ENCODE measurements around the gene SPTLC3. TPM values are rescaled to one million over a fixed set of nuclear protein-coding genes. Genes with fewer than 3 reads are reported as not detected.
A peak's percentile ranks its signal among the peaks of the same experiment; 100 is the strongest.

Gene SPTLC3
- total and polyA plus RNA-seq, 2 of the 13 experiments (the other 11 are each of a cell fraction or from before 2014, with no cell fraction given): 20.5 to 95.6 TPM

DNA sequence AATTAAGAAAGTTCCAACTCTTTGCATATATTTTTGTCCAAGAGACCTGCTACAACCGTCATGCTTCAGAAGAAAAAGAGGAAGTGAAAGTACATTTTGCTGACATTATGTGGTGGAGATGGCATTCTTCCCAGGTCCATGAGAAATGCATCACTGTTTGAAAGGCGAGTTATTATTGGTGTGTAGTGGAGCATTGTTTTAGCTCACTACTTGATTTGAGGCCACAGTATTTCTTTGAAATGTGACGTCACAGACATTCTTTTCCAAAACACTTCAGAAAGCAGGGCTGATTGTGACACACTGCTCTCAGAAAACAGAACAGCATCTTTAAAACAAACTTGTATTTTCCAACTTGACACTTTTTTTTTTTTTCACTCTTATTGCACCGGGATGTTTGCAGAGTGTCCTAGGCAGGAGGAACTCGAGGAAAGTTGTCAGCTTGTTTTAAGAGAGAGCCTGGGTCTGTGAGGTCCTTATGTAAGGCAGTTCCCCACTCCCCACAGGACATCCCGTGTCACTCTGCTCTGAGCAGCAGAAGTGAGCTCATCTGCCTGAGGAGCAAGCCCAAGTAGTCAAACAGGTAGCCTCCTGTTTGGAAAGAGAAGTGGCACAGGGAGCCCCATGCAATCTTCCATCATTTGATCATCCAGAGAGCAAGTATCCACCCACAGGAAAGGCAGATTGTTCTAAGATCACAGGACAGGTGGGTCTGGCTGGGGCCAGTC lies 1.1 kb downstream of the SPTLC3 start (continued):
- TF ChIP-seq, protein P1, sequence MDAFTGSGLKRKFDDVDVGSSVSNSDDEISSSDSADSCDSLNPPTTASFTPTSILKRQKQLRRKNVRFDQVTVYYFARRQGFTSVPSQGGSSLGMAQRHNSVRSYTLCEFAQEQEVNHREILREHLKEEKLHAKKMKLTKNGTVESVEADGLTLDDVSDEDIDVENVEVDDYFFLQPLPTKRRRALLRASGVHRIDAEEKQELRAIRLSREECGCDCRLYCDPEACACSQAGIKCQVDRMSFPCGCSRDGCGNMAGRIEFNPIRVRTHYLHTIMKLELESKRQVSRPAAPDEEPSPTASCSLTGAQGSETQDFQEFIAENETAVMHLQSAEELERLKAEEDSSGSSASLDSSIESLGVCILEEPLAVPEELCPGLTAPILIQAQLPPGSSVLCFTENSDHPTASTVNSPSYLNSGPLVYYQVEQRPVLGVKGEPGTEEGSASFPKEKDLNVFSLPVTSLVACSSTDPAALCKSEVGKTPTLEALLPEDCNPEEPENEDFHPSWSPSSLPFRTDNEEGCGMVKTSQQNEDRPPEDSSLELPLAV (CRISPR knock-in tag; conservative IDR thresholded peaks at IDR 0.05; ENCODE audit: low read depth): no peak
- TF ChIP-seq, protein P2, sequence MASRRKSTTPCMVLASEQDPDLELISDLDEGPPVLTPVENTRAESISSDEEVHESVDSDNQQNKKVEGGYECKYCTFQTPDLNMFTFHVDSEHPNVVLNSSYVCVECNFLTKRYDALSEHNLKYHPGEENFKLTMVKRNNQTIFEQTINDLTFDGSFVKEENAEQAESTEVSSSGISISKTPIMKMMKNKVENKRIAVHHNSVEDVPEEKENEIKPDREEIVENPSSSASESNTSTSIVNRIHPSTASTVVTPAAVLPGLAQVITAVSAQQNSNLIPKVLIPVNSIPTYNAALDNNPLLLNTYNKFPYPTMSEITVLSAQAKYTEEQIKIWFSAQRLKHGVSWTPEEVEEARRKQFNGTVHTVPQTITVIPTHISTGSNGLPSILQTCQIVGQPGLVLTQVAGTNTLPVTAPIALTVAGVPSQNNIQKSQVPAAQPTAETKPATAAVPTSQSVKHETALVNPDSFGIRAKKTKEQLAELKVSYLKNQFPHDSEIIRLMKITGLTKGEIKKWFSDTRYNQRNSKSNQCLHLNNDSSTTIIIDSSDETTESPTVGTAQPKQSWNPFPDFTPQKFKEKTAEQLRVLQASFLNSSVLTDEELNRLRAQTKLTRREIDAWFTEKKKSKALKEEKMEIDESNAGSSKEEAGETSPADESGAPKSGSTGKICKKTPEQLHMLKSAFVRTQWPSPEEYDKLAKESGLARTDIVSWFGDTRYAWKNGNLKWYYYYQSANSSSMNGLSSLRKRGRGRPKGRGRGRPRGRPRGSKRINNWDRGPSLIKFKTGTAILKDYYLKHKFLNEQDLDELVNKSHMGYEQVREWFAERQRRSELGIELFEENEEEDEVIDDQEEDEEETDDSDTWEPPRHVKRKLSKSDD (CRISPR knock-in tag; IDR thresholded peaks at IDR 0.05; ENCODE audit: low read depth): 0 out of 2 replicates have a peak, but pooled peaks have one; percentile 60
- TF ChIP-seq PAWR (CRISPR knock-in tag; IDR thresholded peaks at IDR 0.05; ENCODE audit: borderline replicate concordance): peak; percentile 45; the same call in 1 of the 2 replicates
- TF ChIP-seq ZNF10 (CRISPR knock-in tag; IDR thresholded peaks at IDR 0.05; ENCODE audit: borderline replicate concordance, low read depth): no peak
- TF ChIP-seq, protein P3, sequence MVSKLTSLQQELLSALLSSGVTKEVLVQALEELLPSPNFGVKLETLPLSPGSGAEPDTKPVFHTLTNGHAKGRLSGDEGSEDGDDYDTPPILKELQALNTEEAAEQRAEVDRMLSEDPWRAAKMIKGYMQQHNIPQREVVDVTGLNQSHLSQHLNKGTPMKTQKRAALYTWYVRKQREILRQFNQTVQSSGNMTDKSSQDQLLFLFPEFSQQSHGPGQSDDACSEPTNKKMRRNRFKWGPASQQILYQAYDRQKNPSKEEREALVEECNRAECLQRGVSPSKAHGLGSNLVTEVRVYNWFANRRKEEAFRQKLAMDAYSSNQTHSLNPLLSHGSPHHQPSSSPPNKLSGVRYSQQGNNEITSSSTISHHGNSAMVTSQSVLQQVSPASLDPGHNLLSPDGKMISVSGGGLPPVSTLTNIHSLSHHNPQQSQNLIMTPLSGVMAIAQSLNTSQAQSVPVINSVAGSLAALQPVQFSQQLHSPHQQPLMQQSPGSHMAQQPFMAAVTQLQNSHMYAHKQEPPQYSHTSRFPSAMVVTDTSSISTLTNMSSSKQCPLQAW (CRISPR knock-in tag; IDR thresholded peaks at IDR 0.05): peak; percentile 48; the same call in 1 of the 2 replicates
- TF ChIP-seq ZNF775 (CRISPR knock-in tag; IDR thresholded peaks at IDR 0.05; ENCODE audit: borderline replicate concordance): no peak
- TF ChIP-seq, protein P4, sequence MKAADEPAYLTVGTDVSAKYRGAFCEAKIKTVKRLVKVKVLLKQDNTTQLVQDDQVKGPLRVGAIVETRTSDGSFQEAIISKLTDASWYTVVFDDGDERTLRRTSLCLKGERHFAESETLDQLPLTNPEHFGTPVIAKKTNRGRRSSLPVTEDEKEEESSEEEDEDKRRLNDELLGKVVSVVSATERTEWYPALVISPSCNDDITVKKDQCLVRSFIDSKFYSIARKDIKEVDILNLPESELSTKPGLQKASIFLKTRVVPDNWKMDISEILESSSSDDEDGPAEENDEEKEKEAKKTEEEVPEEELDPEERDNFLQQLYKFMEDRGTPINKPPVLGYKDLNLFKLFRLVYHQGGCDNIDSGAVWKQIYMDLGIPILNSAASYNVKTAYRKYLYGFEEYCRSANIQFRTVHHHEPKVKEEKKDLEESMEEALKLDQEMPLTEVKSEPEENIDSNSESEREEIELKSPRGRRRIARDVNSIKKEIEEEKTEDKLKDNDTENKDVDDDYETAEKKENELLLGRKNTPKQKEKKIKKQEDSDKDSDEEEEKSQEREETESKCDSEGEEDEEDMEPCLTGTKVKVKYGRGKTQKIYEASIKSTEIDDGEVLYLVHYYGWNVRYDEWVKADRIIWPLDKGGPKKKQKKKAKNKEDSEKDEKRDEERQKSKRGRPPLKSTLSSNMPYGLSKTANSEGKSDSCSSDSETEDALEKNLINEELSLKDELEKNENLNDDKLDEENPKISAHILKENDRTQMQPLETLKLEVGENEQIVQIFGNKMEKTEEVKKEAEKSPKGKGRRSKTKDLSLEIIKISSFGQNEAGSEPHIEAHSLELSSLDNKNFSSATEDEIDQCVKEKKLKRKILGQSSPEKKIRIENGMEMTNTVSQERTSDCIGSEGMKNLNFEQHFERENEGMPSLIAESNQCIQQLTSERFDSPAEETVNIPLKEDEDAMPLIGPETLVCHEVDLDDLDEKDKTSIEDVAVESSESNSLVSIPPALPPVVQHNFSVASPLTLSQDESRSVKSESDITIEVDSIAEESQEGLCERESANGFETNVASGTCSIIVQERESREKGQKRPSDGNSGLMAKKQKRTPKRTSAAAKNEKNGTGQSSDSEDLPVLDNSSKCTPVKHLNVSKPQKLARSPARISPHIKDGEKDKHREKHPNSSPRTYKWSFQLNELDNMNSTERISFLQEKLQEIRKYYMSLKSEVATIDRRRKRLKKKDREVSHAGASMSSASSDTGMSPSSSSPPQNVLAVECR (CRISPR knock-in tag; IDR thresholded peaks at IDR 0.05; ENCODE audit: borderline replicate concordance): no peak
- TF ChIP-seq ZNF737 (CRISPR knock-in tag; IDR thresholded peaks at IDR 0.05; ENCODE audit: borderline replicate concordance): no peak
- TF ChIP-seq IRX3 (CRISPR knock-in tag; IDR thresholded peaks at IDR 0.05; ENCODE audit: borderline replicate concordance, low read depth): no peak
- TF ChIP-seq DNMT1 (CRISPR knock-in tag; IDR thresholded peaks at IDR 0.05): no peak
- no peak for TF ChIP-seq KLF11 (CRISPR knock-in tag; IDR thresholded peaks at IDR 0.05)
- no peak for TF ChIP-seq SP140L (CRISPR knock-in tag; IDR thresholded peaks at IDR 0.05; ENCODE audit: borderline replicate concordance)
- no peak for TF ChIP-seq REL (CRISPR knock-in tag; conservative IDR thresholded peaks at IDR 0.05)
- no peak for TF ChIP-seq POLR2G (IDR thresholded peaks at IDR 0.05; ENCODE audit: low read depth, low read length)
- no peak for TF ChIP-seq CENPT (CRISPR knock-in tag; IDR thresholded peaks at IDR 0.05; ENCODE audit: low read depth)
- TF ChIP-seq CENPX (CRISPR knock-in tag; IDR thresholded peaks at IDR 0.05): no peak
- TF ChIP-seq SP2 (CRISPR knock-in tag; IDR thresholded peaks at IDR 0.05): no peak
- TF ChIP-seq KDM2A (CRISPR knock-in tag; IDR thresholded peaks at IDR 0.05; ENCODE audit: borderline replicate concordance, low read depth): peak; percentile 34; the same call in 1 of the 2 replicates
